ENCODE data around the gene PCNX4. TPM values are rescaled to one million over a fixed set of nuclear protein-coding genes. Genes with fewer than 3 reads are reported as not detected.

PCNX4 gene
- total RNA-seq, 1 experiment from 2014 or later = 48.4 TPM

DNA sequence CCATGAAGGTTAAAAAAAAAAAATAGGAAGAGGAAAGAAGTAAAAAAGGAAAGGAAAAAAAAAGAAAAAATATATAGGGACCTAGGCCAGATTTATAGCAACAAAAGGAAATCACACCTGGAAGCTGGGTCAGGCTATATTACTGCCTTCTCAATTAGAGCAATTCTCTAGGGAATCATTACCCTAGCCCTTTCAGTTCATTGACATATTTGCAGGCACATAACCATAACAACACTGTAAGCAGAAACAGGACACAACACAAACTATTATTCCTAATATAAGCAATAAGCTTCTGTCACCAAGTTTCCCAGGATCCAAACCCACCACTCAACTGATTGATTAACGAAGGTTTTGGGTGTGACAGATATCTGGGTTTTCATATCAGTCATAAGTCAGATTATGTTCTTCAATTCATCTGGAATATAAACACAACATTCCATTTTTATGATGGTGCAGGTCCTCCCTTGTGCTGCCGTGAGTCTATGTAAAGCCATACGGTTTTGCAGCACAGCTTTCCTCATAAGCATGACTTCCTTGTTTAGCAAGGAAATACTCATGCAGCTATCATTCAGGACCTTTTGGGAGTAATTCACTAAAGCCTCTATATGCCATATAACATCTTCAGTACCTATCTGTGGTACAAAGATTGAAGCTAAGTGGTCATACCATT is 4.2 kb downstream of the PCNX4 start:
- ChIA-PET CTCF (no interaction called here), RAD21 (ENCODE audit: low non-redundant PET in 1 of 2, low total read pairs in 2 of 2, uncharacterized antibody in 2 of 2, unreplicated experiment in 2 of 2) (interaction anchor here in 1 of 2 experiments (0.7 kb wide), 1 partner anchor 86 kb away, joined by 3 read pairs; no protein-coding TSS in a partner anchor), POLR2A (no interaction called here)
- H3K9me3 ChIP-seq (ENCODE audit: control insufficient read depth in 1 of 2, insufficient read depth in 1 of 2, low read depth in 1 of 2, low read length in 2 of 2) = no peaks in the 10 kb centered on the region
- intact Hi-C loops (cut with micrococcal nuclease) = no loop called here
- no peak overlapping the region for H3K9ac ChIP-seq (ENCODE audit: low read length)
- no peaks in the 10 kb centered on the region for H3K9me2 ChIP-seq (ENCODE audit: insufficient read depth)
- DNase-seq (ENCODE audit: low read depth, low spot score) = no peak
- H3K36me3 ChIP-seq (ENCODE audit: control insufficient read depth in 1 of 2, insufficient read depth in 2 of 2, low read length in 2 of 2) = peaks cover 0 to 11% of the 10 kb centered on the region in 2 experiments; a peak in 2 of 4 replicates
- no peak overlapping the region for H3K4me2 ChIP-seq (ENCODE audit: low read length)
- H3K27me3 ChIP-seq (ENCODE audit: insufficient read depth, low read length) = no peaks in the 10 kb centered on the region
- no peaks in the 10 kb centered on the region for H4K20me1 ChIP-seq (ENCODE audit: insufficient read depth)
- no peak overlapping the region for H3K4me3 ChIP-seq (replicated peaks in 1 of 2; ENCODE audit: low read depth in 1 of 2, low read length in 2 of 2)
- ATAC-seq = no peak
- peaks cover 86% of the 10 kb centered on the region for H3K79me2 ChIP-seq (ENCODE audit: insufficient read depth, low read length)
- TF ChIP-seq, protein P1, sequence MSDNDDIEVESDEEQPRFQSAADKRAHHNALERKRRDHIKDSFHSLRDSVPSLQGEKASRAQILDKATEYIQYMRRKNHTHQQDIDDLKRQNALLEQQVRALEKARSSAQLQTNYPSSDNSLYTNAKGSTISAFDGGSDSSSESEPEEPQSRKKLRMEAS (IDR thresholded peaks at IDR 0.05) = no peak
- TF ChIP-seq, protein P2, sequence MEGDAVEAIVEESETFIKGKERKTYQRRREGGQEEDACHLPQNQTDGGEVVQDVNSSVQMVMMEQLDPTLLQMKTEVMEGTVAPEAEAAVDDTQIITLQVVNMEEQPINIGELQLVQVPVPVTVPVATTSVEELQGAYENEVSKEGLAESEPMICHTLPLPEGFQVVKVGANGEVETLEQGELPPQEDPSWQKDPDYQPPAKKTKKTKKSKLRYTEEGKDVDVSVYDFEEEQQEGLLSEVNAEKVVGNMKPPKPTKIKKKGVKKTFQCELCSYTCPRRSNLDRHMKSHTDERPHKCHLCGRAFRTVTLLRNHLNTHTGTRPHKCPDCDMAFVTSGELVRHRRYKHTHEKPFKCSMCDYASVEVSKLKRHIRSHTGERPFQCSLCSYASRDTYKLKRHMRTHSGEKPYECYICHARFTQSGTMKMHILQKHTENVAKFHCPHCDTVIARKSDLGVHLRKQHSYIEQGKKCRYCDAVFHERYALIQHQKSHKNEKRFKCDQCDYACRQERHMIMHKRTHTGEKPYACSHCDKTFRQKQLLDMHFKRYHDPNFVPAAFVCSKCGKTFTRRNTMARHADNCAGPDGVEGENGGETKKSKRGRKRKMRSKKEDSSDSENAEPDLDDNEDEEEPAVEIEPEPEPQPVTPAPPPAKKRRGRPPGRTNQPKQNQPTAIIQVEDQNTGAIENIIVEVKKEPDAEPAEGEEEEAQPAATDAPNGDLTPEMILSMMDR (IDR thresholded peaks at IDR 0.05 in 2 of 3, conservative IDR thresholded peaks at IDR 0.05 in 1 of 3; ENCODE audit: borderline replicate concordance in 1 of 3, insufficient read depth in 1 of 3, low read depth in 2 of 3, low read length in 2 of 3) = no peak
- TF ChIP-seq EZH2phosphoT487 (IDR thresholded peaks at IDR 0.05; ENCODE audit: borderline replicate concordance) (no peak), ELF1 (IDR thresholded peaks at IDR 0.05; ENCODE audit: borderline replicate concordance, low read depth) (no peak), ZNF274 (IDR thresholded peaks at IDR 0.05; ENCODE audit: low read depth, low read length) (no peak), SP1 (IDR thresholded peaks at IDR 0.05; ENCODE audit: low read depth) (no peak), TCF7L2 (IDR thresholded peaks at IDR 0.05; ENCODE audit: borderline replicate concordance, extremely low read depth, insufficient read depth, insufficient read length) (no peak), CBX3 (IDR thresholded peaks at IDR 0.05; ENCODE audit: low read depth) (no peak), ZFX (IDR thresholded peaks at IDR 0.05) (no peak)
- no TSS peak for BruUV-seq (replicated peaks)
- H3K4me1 ChIP-seq (ENCODE audit: control insufficient read depth in 1 of 2, insufficient read depth in 2 of 2, low read length in 2 of 2) = peaks cover 6 to 17% of the 10 kb centered on the region in 2 experiments; a peak in 3 of 4 replicates
- no peak overlapping the region for H2AFZ ChIP-seq (ENCODE audit: low read depth, low read length, poor library complexity, severe bottlenecking)
- no peak overlapping the region for H3K27ac ChIP-seq (ENCODE audit: low read depth, low read length)

All from HCT116 (cell line).